ENCODE measurements around the gene TRIM10.

The TRIM10 gene

GRCh38 chr6:30152016-30152673, 8.9 kb downstream of the TRIM10 start:
- TF ChIP-seq CEBPB (IDR thresholded peaks at IDR 0.05): no peak
- TF ChIP-seq, protein P1, sequence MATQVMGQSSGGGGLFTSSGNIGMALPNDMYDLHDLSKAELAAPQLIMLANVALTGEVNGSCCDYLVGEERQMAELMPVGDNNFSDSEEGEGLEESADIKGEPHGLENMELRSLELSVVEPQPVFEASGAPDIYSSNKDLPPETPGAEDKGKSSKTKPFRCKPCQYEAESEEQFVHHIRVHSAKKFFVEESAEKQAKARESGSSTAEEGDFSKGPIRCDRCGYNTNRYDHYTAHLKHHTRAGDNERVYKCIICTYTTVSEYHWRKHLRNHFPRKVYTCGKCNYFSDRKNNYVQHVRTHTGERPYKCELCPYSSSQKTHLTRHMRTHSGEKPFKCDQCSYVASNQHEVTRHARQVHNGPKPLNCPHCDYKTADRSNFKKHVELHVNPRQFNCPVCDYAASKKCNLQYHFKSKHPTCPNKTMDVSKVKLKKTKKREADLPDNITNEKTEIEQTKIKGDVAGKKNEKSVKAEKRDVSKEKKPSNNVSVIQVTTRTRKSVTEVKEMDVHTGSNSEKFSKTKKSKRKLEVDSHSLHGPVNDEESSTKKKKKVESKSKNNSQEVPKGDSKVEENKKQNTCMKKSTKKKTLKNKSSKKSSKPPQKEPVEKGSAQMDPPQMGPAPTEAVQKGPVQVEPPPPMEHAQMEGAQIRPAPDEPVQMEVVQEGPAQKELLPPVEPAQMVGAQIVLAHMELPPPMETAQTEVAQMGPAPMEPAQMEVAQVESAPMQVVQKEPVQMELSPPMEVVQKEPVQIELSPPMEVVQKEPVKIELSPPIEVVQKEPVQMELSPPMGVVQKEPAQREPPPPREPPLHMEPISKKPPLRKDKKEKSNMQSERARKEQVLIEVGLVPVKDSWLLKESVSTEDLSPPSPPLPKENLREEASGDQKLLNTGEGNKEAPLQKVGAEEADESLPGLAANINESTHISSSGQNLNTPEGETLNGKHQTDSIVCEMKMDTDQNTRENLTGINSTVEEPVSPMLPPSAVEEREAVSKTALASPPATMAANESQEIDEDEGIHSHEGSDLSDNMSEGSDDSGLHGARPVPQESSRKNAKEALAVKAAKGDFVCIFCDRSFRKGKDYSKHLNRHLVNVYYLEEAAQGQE (IDR thresholded peaks at IDR 0.05; ENCODE audit: low read depth): no peak
- TF ChIP-seq ZBTB7A (IDR thresholded peaks at IDR 0.05; ENCODE audit: low read depth): no peak
- TF ChIP-seq RAD21 (IDR thresholded peaks at IDR 0.05; ENCODE audit: low read depth): no peak
- TF ChIP-seq CREB1 (IDR thresholded peaks at IDR 0.05; ENCODE audit: low read depth): no peak
- no peak for TF ChIP-seq YY1 (IDR thresholded peaks at IDR 0.05; ENCODE audit: low read depth)
- TF ChIP-seq EP300 (IDR thresholded peaks at IDR 0.05; ENCODE audit: borderline replicate concordance): no peak
- no peak for TF ChIP-seq NFIC (IDR thresholded peaks at IDR 0.05)
- no peak for TF ChIP-seq TAF1 (IDR thresholded peaks at IDR 0.05; ENCODE audit: low read depth)
- no peak for TF ChIP-seq EGR1 (IDR thresholded peaks at IDR 0.05)
- TF ChIP-seq TCF12 (IDR thresholded peaks at IDR 0.05; ENCODE audit: low read depth): no peak
- no peak for TF ChIP-seq FOXM1 (IDR thresholded peaks at IDR 0.05; ENCODE audit: borderline replicate concordance, low read depth)
- TF ChIP-seq TEAD4 (IDR thresholded peaks at IDR 0.05): no peak
- TF ChIP-seq MAX (IDR thresholded peaks at IDR 0.05): no peak
- TF ChIP-seq USF1 (IDR thresholded peaks at IDR 0.05): no peak

DNA sequence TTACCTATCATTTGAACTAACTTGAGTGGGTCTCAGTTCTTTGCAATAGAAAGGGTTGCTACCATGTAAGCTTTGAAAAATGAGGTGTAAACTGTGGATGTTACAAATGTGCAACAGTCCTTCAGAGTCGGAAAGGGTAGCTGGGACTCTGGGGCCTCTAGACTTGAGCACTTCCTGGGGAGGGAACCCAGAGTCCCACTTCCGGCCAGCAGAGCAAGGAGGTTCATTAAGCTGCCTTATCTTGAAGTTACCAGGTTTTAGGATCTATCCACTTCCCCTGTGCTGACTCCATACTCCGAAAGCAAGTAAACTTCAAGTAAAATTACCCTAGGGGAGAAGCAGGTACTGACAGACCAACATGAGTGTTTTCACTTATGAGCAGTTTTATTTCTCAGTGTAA, 9.4 kb downstream of the TRIM10 start:
- TF ChIP-seq, protein P1 (IDR thresholded peaks at IDR 0.05; ENCODE audit: low read depth): no peak
- TF ChIP-seq YY1 (IDR thresholded peaks at IDR 0.05; ENCODE audit: low read depth) (no peak), EGR1 (IDR thresholded peaks at IDR 0.05) (no peak), TCF12 (IDR thresholded peaks at IDR 0.05; ENCODE audit: low read depth) (no peak), USF1 (IDR thresholded peaks at IDR 0.05) (no peak), TEAD4 (IDR thresholded peaks at IDR 0.05) (no peak), EP300 (IDR thresholded peaks at IDR 0.05; ENCODE audit: borderline replicate concordance) (no peak), TAF1 (IDR thresholded peaks at IDR 0.05; ENCODE audit: low read depth) (no peak), NFIC (IDR thresholded peaks at IDR 0.05) (no peak), RAD21 (IDR thresholded peaks at IDR 0.05; ENCODE audit: low read depth) (no peak), CEBPB (IDR thresholded peaks at IDR 0.05) (no peak), MAX (IDR thresholded peaks at IDR 0.05) (no peak), CREB1 (IDR thresholded peaks at IDR 0.05; ENCODE audit: low read depth) (no peak), ZBTB7A (IDR thresholded peaks at IDR 0.05; ENCODE audit: low read depth) (no peak)

DNA sequence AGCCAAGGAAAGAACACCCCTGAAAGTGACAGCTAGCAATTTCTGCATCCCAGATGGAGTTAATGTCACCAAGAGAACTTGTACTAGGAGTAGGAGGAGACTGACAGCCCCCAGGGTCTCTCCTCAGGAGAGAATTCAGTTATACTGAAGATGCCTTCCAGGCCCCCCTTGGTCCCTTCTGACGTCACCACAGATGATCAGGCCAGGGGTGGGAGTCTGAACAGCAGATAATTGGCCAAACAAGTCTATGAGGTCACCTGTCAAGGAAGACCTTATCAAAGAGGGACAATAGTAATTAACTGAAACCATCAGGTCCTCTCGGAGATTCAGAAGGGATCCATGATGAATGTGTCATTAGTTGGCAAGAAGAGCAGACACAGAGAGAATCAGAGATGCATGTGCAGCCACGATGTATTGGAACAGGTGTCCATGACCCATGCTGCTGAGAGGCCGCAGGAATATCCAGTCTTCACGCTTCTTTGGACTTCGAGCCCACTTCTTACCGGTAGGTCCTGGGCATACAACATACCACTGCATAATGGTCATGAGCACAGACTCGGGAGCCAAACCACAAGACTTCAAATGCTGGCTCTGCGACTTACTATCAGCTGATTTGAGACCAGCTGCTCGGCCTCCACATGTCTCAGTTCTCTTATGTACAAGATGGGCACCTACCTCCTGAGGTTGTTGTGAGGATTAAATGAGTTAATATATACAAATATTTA, 10.2 kb downstream of the TRIM10 start:
- TF ChIP-seq, protein P1 (IDR thresholded peaks at IDR 0.05; ENCODE audit: low read depth): no peak
- no peak for TF ChIP-seq NFIC (IDR thresholded peaks at IDR 0.05)
- TF ChIP-seq CEBPB (IDR thresholded peaks at IDR 0.05): no peak

DNA sequence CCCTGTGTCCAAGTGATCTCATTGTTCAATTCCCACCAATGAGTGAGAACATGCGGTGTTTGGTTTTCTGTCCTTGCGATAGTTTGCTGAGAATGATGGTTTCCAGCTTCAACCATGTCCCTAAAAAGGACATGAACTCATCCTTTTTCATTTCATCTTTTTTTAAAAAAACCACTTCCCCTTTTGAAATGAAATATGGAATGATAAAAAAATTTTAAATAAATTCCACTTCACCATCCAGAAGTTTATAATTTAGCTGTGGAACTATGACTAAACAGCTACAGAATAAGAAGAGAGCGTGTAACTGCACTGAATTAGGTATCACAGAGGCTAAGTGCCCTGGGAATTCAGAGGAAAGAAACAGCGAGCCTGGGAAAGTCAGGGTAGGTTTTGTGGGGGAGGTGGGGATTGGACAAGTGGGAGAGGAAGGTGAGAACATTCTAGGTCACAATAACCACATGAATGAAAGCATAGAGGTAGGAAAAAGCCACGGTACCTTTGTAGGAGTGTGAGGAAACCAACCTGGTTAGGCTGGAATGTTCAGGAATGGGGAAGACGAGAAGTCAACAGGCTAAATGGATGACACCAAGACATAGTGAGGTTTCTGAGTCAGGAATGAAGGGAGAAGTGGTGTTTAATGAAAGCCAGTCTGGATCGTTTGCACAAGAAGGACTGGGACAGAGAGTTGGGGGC, 11.0 kb downstream of the TRIM10 start:
- no peak for TF ChIP-seq NFIC (IDR thresholded peaks at IDR 0.05)
- TF ChIP-seq MAX (IDR thresholded peaks at IDR 0.05): no peak
- no peak for TF ChIP-seq EP300 (IDR thresholded peaks at IDR 0.05; ENCODE audit: borderline replicate concordance)
- no peak for TF ChIP-seq TAF1 (IDR thresholded peaks at IDR 0.05; ENCODE audit: low read depth)
- no peak for TF ChIP-seq CREB1 (IDR thresholded peaks at IDR 0.05; ENCODE audit: low read depth)

Measured in Ishikawa (cell line).